ENCODE measurements around the gene FAM193A. TPM values are rescaled to one million over a fixed set of nuclear protein-coding genes. Genes with fewer than 3 reads are reported as not detected.

Gene FAM193A, protein sequence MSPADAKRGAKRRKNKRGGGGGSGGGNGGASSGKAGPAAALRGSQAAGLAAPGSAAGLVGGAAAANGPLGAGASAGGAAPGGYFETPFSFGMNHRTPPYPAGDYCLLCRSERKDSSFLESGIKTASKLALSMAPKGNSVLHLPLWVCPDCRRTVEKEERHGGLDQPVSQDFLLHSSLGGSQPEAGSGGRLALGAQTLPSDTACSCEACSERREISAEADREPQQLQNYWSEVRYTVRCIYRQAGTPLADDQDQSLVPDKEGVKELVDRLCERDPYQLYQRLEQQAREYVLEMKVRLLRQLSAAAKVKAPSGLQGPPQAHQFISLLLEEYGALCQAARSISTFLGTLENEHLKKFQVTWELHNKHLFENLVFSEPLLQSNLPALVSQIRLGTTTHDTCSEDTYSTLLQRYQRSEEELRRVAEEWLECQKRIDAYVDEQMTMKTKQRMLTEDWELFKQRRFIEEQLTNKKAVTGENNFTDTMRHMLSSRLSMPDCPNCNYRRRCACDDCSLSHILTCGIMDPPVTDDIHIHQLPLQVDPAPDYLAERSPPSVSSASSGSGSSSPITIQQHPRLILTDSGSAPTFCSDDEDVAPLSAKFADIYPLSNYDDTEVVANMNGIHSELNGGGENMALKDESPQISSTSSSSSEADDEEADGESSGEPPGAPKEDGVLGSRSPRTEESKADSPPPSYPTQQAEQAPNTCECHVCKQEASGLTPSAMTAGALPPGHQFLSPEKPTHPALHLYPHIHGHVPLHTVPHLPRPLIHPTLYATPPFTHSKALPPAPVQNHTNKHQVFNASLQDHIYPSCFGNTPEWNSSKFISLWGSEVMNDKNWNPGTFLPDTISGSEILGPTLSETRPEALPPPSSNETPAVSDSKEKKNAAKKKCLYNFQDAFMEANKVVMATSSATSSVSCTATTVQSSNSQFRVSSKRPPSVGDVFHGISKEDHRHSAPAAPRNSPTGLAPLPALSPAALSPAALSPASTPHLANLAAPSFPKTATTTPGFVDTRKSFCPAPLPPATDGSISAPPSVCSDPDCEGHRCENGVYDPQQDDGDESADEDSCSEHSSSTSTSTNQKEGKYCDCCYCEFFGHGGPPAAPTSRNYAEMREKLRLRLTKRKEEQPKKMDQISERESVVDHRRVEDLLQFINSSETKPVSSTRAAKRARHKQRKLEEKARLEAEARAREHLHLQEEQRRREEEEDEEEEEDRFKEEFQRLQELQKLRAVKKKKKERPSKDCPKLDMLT (N-terminal part only)
- polyA plus RNA-seq (2013, experiment 1 of 2): 20.5 TPM
- 20.0 TPM for polyA plus RNA-seq (2013, experiment 2 of 2)

- Histone ChIP-seq H3K36me3 (ENCODE audit: control insufficient read depth, insufficient read depth, low read length) (peaks cover 7% of the 10 kb centered on the region), H3K9me3 (ENCODE audit: control insufficient read depth, low read length) (no peaks in the 10 kb centered on the region), H3K27ac (ENCODE audit: low read depth, low read length, severe bottlenecking) (peak within 1 kb of the TSS; percentile 96), H3K4me3 (ENCODE audit: extremely low read depth, insufficient read depth, low read length, poor library complexity, severe bottlenecking) (peak within 1 kb of the TSS; percentile 85), H3K4me1 (ENCODE audit: control insufficient read depth, insufficient read depth, low read length, poor library complexity, severe bottlenecking) (peaks cover 7% of the 10 kb centered on the region)
- 0 to 1% methylated on average over 42 to 63 of the region's 106 CpGs for WGBS, 2 experiments (ENCODE audit: insufficient coverage in 2 of 2)
Measured at GRCh38 chr4:2536193-2537010, at the start of gene FAM193A. FAM193A (plus strand) TSS chr4:2536647; CDS start chr4:2536916, 269 bp downstream.

- Histone ChIP-seq H3K9me3 (ENCODE audit: control insufficient read depth, low read length) (no peaks in the 10 kb centered on the region), H3K4me3 (ENCODE audit: extremely low read depth, insufficient read depth, low read length, poor library complexity, severe bottlenecking) (no peak overlapping the region), H3K27ac (ENCODE audit: low read depth, low read length, severe bottlenecking) (no peak overlapping the region), H3K4me1 (ENCODE audit: control insufficient read depth, insufficient read depth, low read length, poor library complexity, severe bottlenecking) (peaks cover 4% of the 10 kb centered on the region), H3K36me3 (ENCODE audit: control insufficient read depth, insufficient read depth, low read length) (peaks cover 53% of the 10 kb centered on the region)
- 96 to 100% methylated on average over 3 to 5 of the region's 6 CpGs for WGBS, 2 experiments (ENCODE audit: insufficient coverage in 2 of 2)
Measured at GRCh38 chr4:2486981-2487380, 49.5 kb upstream of the FAM193A start.

DNA sequence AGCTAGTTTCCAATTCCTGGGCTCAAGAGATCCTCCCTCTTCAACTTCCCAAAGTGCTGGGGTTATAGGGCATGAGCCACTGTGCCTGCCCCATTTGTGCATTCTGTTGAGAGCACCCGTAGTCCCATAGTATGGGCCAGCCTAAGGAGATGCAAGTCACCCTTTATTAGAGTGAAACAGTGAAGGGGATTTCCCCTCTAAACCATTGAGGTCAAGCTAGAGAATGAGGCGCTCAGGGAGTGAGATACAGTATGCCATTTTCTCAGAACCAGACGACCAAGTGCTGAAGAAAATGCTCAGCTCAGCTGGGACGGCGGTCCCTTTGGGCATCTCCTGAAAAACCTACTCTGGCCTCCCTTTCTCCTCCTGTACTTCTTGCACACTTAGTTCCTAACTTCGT is 48.8 kb upstream of the FAM193A start:
- H3K36me3 ChIP-seq (ENCODE audit: control insufficient read depth, insufficient read depth, low read length): peaks cover 59% of the 10 kb centered on the region
- H3K4me3 ChIP-seq (ENCODE audit: extremely low read depth, insufficient read depth, low read length, poor library complexity, severe bottlenecking): no peak overlapping the region
- no peak overlapping the region for H3K27ac ChIP-seq (ENCODE audit: low read depth, low read length, severe bottlenecking)
- WGBS, 2 experiments (ENCODE audit: insufficient coverage in 2 of 2): 95 to 98% methylated on average over 5 of the region's 6 CpGs
- peaks cover 4% of the 10 kb centered on the region for H3K4me1 ChIP-seq (ENCODE audit: control insufficient read depth, insufficient read depth, low read length, poor library complexity, severe bottlenecking)
- H3K9me3 ChIP-seq (ENCODE audit: control insufficient read depth, low read length): no peaks in the 10 kb centered on the region

GRCh38 chr4:2489081-2489805 is 47.2 kb upstream of the FAM193A start:
- H3K36me3 ChIP-seq (ENCODE audit: control insufficient read depth, insufficient read depth, low read length): peaks cover 69% of the 10 kb centered on the region

DNA sequence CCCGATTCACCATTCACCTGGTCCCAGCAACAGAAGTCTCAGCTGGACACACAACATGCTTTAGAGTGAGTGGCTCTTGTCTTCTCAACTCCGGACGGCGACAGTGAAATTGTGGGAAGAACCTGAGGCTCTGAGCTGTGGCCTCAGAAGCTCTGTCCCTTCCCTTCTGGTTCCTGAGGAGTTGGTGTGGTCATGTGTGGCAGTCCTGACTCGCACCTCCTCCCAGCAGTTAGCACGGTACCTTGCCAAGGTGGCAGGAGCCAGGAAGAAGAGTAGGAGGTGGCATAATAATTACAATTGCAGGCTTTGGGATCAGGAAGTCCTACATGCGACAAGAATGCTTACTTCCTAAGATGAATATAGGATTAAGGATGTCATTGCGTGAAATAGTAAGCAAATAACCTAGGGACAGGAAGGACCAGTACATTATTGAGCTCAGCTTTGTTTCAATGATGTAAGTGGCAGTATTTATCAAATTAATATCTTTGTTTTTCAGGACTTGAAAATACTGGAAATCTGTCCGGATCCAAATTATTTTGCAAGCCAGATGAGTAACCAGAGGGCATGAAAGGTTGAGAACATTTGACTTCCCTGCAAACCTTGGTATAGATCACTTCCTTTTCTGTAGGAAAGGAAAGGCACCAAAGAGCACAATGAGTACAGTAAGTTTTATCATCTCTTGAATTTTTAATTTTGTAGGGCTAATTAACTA is 46.5 kb upstream of the FAM193A start:
- H3K4me3 ChIP-seq (ENCODE audit: extremely low read depth, insufficient read depth, low read length, poor library complexity, severe bottlenecking): no peak overlapping the region

More at GRCh38 chr4:2489081-2489805, 47.2 kb upstream of the FAM193A start:
- Histone ChIP-seq H3K4me1 (ENCODE audit: control insufficient read depth, insufficient read depth, low read length, poor library complexity, severe bottlenecking) (peaks cover 4% of the 10 kb centered on the region), H3K9me3 (ENCODE audit: control insufficient read depth, low read length) (no peaks in the 10 kb centered on the region), H3K27ac (ENCODE audit: low read depth, low read length, severe bottlenecking) (no peak overlapping the region), H3K4me3 (ENCODE audit: extremely low read depth, insufficient read depth, low read length, poor library complexity, severe bottlenecking) (no peak overlapping the region)
- WGBS, 2 experiments (ENCODE audit: insufficient coverage in 2 of 2): 93 to 94% methylated on average over 20 of the region's 20 CpGs

DNA sequence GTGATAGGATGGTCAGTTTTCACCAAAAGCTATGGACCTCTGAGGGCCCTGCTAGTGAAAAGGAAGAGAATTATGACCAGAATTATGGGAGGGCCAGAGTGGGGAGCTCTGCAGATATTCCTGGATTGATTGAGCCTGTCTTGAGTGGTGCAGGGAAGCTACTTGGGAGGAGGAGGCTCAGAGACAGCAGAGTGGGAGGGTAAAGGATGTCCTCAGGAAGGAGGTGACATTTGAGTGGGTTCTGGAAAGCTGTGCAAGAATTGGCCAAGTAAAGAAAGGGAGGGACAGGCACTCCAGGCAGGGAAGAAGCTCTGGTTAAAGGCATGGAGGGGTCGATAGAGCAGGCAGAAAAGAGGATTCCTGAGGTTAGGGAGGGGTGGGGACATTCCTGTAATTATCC is 43.5 kb upstream of the FAM193A start:
- peaks cover 88% of the 10 kb centered on the region for H3K36me3 ChIP-seq (ENCODE audit: control insufficient read depth, insufficient read depth, low read length)
- 83 to 100% methylated on average over 1 of the region's 1 CpG for WGBS, 2 experiments (ENCODE audit: insufficient coverage in 2 of 2)
- H3K4me3 ChIP-seq (ENCODE audit: extremely low read depth, insufficient read depth, low read length, poor library complexity, severe bottlenecking): no peak overlapping the region
- no peak overlapping the region for H3K27ac ChIP-seq (ENCODE audit: low read depth, low read length, severe bottlenecking)
- no peaks in the 10 kb centered on the region for H3K9me3 ChIP-seq (ENCODE audit: control insufficient read depth, low read length)
- H3K4me1 ChIP-seq (ENCODE audit: control insufficient read depth, insufficient read depth, low read length, poor library complexity, severe bottlenecking): no peaks in the 10 kb centered on the region

More for the DNA sequence above, 46.5 kb upstream of the FAM193A start:
- Histone ChIP-seq H3K9me3 (ENCODE audit: control insufficient read depth, low read length) (no peaks in the 10 kb centered on the region), H3K4me1 (ENCODE audit: control insufficient read depth, insufficient read depth, low read length, poor library complexity, severe bottlenecking) (no peaks in the 10 kb centered on the region), H3K27ac (ENCODE audit: low read depth, low read length, severe bottlenecking) (no peak overlapping the region), H3K36me3 (ENCODE audit: control insufficient read depth, insufficient read depth, low read length) (peaks cover 75% of the 10 kb centered on the region)
- WGBS, 2 experiments (ENCODE audit: insufficient coverage in 2 of 2): 94 to 97% methylated on average over 4 to 7 of the region's 9 CpGs

GRCh38 chr4:2494992-2495391 is 41.5 kb upstream of the FAM193A start:
- peaks cover 93% of the 10 kb centered on the region for H3K36me3 ChIP-seq (ENCODE audit: control insufficient read depth, insufficient read depth, low read length)
- H3K27ac ChIP-seq (ENCODE audit: low read depth, low read length, severe bottlenecking): no peak overlapping the region
- no peaks in the 10 kb centered on the region for H3K9me3 ChIP-seq (ENCODE audit: control insufficient read depth, low read length)
- no peaks in the 10 kb centered on the region for H3K4me1 ChIP-seq (ENCODE audit: control insufficient read depth, insufficient read depth, low read length, poor library complexity, severe bottlenecking)
- H3K4me3 ChIP-seq (ENCODE audit: extremely low read depth, insufficient read depth, low read length, poor library complexity, severe bottlenecking): no peak overlapping the region
- 97 to 100% methylated on average over 2 to 3 of the region's 3 CpGs for WGBS, 2 experiments (ENCODE audit: insufficient coverage in 2 of 2)

DNA sequence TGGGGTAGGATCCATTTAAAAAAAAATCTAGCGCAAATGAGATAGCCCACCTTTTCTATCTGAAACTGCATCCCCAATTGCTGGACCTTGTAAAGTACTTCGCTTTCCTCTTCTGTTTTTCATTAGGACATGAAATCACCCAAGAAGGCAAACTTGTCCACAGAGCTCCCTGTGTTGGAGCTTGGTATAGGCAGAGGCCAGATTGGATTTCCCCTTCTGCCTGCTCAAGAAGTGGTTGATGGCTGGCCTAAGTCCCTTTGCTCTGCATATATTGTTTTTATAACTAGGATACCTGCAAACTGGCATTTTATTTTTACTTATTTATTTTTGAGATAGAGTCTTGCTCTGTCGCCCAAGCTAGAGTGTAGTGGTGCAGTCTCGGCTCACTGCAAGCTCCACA is 39.1 kb upstream of the FAM193A start:
- Histone ChIP-seq H3K36me3 (ENCODE audit: control insufficient read depth, insufficient read depth, low read length) (peaks cover 93% of the 10 kb centered on the region), H3K9me3 (ENCODE audit: control insufficient read depth, low read length) (no peaks in the 10 kb centered on the region), H3K4me1 (ENCODE audit: control insufficient read depth, insufficient read depth, low read length, poor library complexity, severe bottlenecking) (no peaks in the 10 kb centered on the region), H3K4me3 (ENCODE audit: extremely low read depth, insufficient read depth, low read length, poor library complexity, severe bottlenecking) (no peak overlapping the region), H3K27ac (ENCODE audit: low read depth, low read length, severe bottlenecking) (no peak overlapping the region)
- 88 to 95% methylated on average over 1 to 2 of the region's 4 CpGs for WGBS, 2 experiments (ENCODE audit: insufficient coverage in 2 of 2)

- no peaks in the 10 kb centered on the region for H3K4me1 ChIP-seq (ENCODE audit: control insufficient read depth, insufficient read depth, low read length, poor library complexity, severe bottlenecking)
- no peaks in the 10 kb centered on the region for H3K9me3 ChIP-seq (ENCODE audit: control insufficient read depth, low read length)
- H3K4me3 ChIP-seq (ENCODE audit: extremely low read depth, insufficient read depth, low read length, poor library complexity, severe bottlenecking): no peak overlapping the region
- H3K27ac ChIP-seq (ENCODE audit: low read depth, low read length, severe bottlenecking): no peak overlapping the region
- 98 to 99% methylated on average over 8 to 9 of the region's 9 CpGs for WGBS, 2 experiments (ENCODE audit: insufficient coverage in 2 of 2)
- H3K36me3 ChIP-seq (ENCODE audit: control insufficient read depth, insufficient read depth, low read length): peaks cover 90% of the 10 kb centered on the region
Measured at GRCh38 chr4:2497931-2498330, 38.5 kb upstream of the FAM193A start.

All from mesodermal cell (in vitro differentiated cells).